OCI-LY3 (cell line): Measurements from ENCODE around the gene GJA5.

Experiments used
- H2AFZ ChIP-seq: fragments of 200-600, 300-600 bp; shearing (Covaris generic); 2 replicates; pipeline ENCODE4 v1.6.0; 2014; ENCODE audit warnings: antibody characterized with exemption, low read depth, low read length
- H3K27ac ChIP-seq: fragments of 200-600, 300-600 bp; sonication (generic); 2 replicates; pipeline ENCODE4 v1.5.1; 2014; ENCODE audit warnings: mild to moderate bottlenecking, low read length, moderate library complexity, mixed read lengths
- H3K27me3 ChIP-seq: fragments of 200-600, 300-600 bp; sonication (generic); 2 replicates; pipeline ENCODE4 v1.6.1; 2014; ENCODE audit warnings: low read depth, low read length, mixed read lengths
- H3K36me3 ChIP-seq: fragments of 200-600, 300-600 bp; sonication (generic); replicated peaks from 2 replicates; pipeline ENCODE3; 2014; ENCODE audit warnings: low read depth, low read length, mixed read lengths
- H3K4me1 ChIP-seq: fragments of 300-600, 200-600 bp; sonication (generic); 2 replicates; pipeline ENCODE4 v1.6.1; 2014; ENCODE audit warnings: low read length, mixed read lengths
- H3K4me2 ChIP-seq: fragments of 200-600, 300-600 bp; sonication (generic); 2 replicates; pipeline ENCODE4 v1.6.1; 2014; ENCODE audit warnings: low read length, mixed read lengths
- H3K4me3 ChIP-seq: fragments of 300-600, 200-600 bp; sonication (generic); 2 replicates; pipeline ENCODE4 v1.5.1; 2014; ENCODE audit warnings: antibody characterized with exemption, mild to moderate bottlenecking, low read length, moderate library complexity
- H3K79me2 ChIP-seq: fragments of 300-600, 200-600 bp; shearing (Covaris generic); 2 replicates; pipeline ENCODE4 v1.6.1; 2014; ENCODE audit warnings: mild to moderate bottlenecking, low read length, mixed read lengths
- H3K9ac ChIP-seq: fragments of 300-600, 200-600 bp; shearing (Covaris generic); 2 replicates; pipeline ENCODE4 v1.6.0; 2014; ENCODE audit warnings: mild to moderate bottlenecking, low read length, moderate library complexity
- H3K9me3 ChIP-seq: fragments of 200-600, 300-600 bp; shearing (Covaris generic); 2 replicates; pipeline ENCODE4 v1.6.1; 2014; ENCODE audit warnings: low read length, mixed read lengths; ENCODE audit not compliant: insufficient read depth
- H4K20me1 ChIP-seq: fragments of 200-600, 300-600 bp; sonication (generic); 2 replicates; pipeline ENCODE4 v1.6.1; 2016; ENCODE audit warnings: low read length, mixed read lengths; ENCODE audit not compliant: insufficient read depth
- CTCF ChIP-seq: fragments of 200-600, 300-600 bp; sonication (generic); IDR thresholded peaks from 2 replicates; pipeline ENCODE4 v1.5.1; 2014; ENCODE audit warnings: antibody characterized with exemption, low read length, low read depth
- EZH2phosphoT487 ChIP-seq: fragments of 200-600 bp; shearing (Covaris generic); IDR thresholded peaks from 2 replicates; pipeline ENCODE4 v1.6.1; 2018; ENCODE audit warnings: antibody characterized with exemption, mixed run types, low read depth

The GJA5 gene

GRCh38 chr1:147772570-147772969 lies 12.2 kb upstream of the GJA5 start:
- H3K36me3 ChIP-seq = no peaks in the 10 kb centered on the region
- no peaks in the 10 kb centered on the region for H3K4me1 ChIP-seq
- no peaks in the 10 kb centered on the region for H3K79me2 ChIP-seq
- H2AFZ ChIP-seq = no peak overlapping the region
- H3K27me3 ChIP-seq = peaks cover 79% of the 10 kb centered on the region
- H3K9ac ChIP-seq = no peak overlapping the region
- H3K9me3 ChIP-seq = no peaks in the 10 kb centered on the region
- H3K4me2 ChIP-seq = no peak overlapping the region
- no peak overlapping the region for H3K27ac ChIP-seq
- no peak for TF ChIP-seq CTCF
- TF ChIP-seq EZH2phosphoT487 = no peak
- H3K4me3 ChIP-seq = no peak overlapping the region
- no peaks in the 10 kb centered on the region for H4K20me1 ChIP-seq

GRCh38 chr1:147771226-147772125 lies 11.1 kb upstream of the GJA5 start:
- no peak for TF ChIP-seq CTCF
- no peak for TF ChIP-seq EZH2phosphoT487
- Histone ChIP-seq H3K27ac (no peak overlapping the region), H3K27me3 (peaks cover 78% of the 10 kb centered on the region), H3K79me2 (no peaks in the 10 kb centered on the region), H2AFZ (no peak overlapping the region), H3K36me3 (no peaks in the 10 kb centered on the region), H3K4me1 (no peaks in the 10 kb centered on the region), H3K9me3 (no peaks in the 10 kb centered on the region), H4K20me1 (no peaks in the 10 kb centered on the region), H3K4me2 (no peak overlapping the region), H3K4me3 (no peak overlapping the region), H3K9ac (no peak overlapping the region)

GRCh38 chr1:147769106-147769505 lies 8.7 kb upstream of the GJA5 start:
- no peak overlapping the region for H3K9ac ChIP-seq
- no peaks in the 10 kb centered on the region for H3K9me3 ChIP-seq
- no peak overlapping the region for H3K4me3 ChIP-seq
- H3K27me3 ChIP-seq = peaks cover 60% of the 10 kb centered on the region
- no peak overlapping the region for H3K27ac ChIP-seq
- no peaks in the 10 kb centered on the region for H3K4me1 ChIP-seq
- no peaks in the 10 kb centered on the region for H3K36me3 ChIP-seq
- H2AFZ ChIP-seq = no peak overlapping the region
- TF ChIP-seq CTCF (no peak), EZH2phosphoT487 (no peak)
- H4K20me1 ChIP-seq = no peaks in the 10 kb centered on the region
- no peaks in the 10 kb centered on the region for H3K79me2 ChIP-seq
- no peak overlapping the region for H3K4me2 ChIP-seq

GRCh38 chr1:147768582-147768981 lies 8.2 kb upstream of the GJA5 start:
- Histone ChIP-seq H3K4me3 (no peak overlapping the region), H3K27ac (no peak overlapping the region), H4K20me1 (no peaks in the 10 kb centered on the region), H3K9ac (no peak overlapping the region), H3K9me3 (no peaks in the 10 kb centered on the region), H3K4me1 (no peaks in the 10 kb centered on the region), H3K27me3 (peaks cover 57% of the 10 kb centered on the region), H3K79me2 (no peaks in the 10 kb centered on the region), H3K4me2 (no peak overlapping the region), H3K36me3 (no peaks in the 10 kb centered on the region), H2AFZ (no peak overlapping the region)
- TF ChIP-seq EZH2phosphoT487 (no peak), CTCF (no peak)
